Ramos (cell line): Measurements from ENCODE around the gene WSCD2.

Experiments
- in situ Hi-C: fragments of 300-500 bp; cut with MboI; formaldehyde crosslinking; loops from one replicate; pipeline ENCODE4 v1.14.3; 2022; ENCODE audit warnings: low sequenced_read_pairs; ENCODE audit not compliant: unreplicated experiment

Gene WSCD2

DNA sequence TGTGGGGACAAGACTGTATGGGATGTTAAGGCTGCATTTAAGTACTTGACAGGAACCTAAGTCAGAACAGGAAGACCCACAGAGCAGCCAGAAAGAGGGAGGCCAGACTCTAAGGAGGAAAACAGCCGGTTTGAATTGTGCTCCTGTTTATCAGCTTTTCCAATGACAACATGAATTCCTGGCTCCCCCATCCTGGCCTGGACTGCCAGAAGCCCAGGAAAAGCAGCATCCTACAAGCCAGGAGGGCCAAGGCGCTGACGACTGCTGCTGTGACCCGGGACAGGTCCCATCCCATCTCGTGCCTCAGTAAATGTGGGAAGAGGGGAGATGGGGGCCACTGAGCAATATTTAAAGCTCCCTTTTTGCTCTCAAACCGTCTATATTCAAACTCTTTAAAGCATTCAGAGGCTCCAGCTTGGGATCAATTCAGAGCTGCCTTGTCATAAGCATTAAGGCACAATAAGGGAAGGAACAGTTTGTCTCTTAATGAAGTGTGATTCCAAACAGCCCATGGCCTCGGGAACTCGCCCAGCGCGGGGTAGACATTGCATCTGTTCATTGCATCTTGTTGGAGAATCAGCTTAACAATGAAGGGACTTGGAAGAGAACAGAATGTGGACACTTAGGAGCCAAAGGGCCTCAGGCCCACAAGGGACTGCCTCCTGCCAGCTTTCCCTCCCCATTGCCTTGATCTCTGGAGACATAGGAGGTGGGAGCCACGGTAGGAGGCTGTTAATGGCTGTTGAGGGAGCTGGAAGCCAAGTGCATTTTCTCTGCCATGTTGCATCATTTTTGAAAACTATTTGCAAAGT lies 160.5 kb downstream of the WSCD2 start:
- in situ Hi-C loops, result no loop called here

DNA sequence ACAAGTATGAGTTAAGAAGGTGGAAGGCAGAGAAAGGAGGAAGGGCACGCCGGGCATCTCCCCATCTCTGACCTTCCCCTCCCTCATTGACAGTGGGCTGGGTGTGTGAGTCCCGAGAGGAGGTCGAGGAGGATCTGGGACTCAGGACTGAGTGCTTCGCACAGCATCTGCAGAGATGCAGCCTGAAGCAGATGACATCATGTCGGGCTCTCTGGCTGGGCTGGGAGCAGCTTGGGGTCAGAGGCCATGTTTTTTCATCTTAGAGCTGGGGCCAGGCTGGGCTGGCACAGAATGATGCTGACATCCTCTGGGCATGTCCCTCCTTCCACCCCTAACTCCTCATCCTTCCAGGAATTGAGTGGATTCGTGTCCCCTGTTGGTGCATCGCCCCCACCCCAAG lies 166.6 kb downstream of the WSCD2 start:
- in situ Hi-C loops, result no loop called here

DNA sequence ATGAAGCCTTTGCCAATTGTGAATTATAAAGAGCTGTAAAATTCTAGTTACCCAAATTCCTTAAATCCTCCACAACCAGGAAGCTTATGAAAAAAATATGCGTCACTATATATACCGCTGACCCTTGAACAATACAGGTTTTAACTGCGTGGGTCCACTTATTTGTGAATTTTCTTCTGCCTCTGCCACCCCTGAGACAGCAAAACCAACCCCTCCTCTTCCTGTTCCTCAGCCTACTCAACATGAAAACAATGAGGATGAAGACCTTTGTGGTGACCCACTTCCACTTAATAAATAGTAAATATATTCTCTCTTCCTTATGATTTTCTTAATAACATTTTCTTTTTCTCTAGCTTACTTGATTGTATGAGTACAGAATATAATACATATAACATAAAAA lies 167.9 kb downstream of the WSCD2 start:
- in situ Hi-C loops, result no loop called here

DNA sequence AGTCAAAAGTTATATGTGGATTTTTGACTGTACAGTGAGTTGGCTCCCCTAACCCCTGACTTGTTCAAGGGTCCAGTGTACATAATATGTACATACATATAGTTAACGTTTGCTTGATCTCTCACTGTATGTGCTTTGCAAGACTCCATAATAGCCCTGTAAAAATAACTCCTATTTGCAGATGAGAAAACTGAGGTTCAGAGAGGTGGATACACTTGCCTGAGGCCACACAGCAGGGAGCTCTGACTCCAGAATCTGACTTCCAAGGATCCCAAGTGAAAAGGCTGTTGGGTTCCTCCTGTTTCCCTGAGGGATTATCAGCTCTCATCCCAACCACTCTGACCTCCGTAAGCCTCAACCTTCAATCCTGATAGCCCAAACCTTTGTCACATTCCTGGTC lies 168.3 kb downstream of the WSCD2 start:
- in situ Hi-C loops, result no loop called here

DNA sequence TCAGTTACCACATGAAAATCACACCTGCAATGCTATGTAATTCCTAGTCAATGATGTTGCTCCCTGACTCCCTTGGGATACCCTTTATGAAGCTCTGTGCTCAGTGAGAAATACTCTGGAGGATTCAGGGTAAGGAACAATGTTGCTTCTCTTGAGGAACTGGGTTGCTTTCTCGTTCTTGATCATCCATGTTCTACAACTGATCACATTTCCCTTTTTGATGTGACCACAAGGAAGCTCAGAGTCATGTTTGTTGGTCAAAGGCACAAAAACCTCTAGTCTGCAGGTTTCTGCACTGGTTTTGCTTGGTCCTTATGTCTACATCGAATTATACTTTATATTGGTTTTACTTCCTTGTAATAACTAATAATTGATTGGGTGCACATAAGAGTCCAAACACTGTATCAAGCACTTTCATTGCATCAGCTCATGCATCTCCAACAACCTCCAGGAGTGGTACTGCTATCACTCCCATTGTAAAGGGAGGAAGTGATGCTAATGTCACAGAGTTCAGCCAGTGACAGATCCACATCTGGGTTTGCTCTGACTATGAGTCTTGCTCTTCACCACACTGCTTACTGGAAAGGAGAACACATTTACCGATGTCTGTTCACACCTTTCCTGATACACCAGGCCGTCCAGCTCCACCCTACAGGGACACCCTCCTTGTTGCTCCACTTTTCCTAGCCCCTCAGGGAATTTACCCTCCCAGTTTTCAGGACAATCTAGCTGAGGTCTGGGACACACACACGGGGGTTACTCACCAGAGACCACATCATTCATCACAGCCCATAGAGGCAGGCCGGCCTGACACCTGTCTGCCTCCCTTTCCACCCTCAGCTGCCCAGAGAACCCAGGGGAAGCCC lies 169.0 kb downstream of the WSCD2 start:
- in situ Hi-C loops, result no loop called here

DNA sequence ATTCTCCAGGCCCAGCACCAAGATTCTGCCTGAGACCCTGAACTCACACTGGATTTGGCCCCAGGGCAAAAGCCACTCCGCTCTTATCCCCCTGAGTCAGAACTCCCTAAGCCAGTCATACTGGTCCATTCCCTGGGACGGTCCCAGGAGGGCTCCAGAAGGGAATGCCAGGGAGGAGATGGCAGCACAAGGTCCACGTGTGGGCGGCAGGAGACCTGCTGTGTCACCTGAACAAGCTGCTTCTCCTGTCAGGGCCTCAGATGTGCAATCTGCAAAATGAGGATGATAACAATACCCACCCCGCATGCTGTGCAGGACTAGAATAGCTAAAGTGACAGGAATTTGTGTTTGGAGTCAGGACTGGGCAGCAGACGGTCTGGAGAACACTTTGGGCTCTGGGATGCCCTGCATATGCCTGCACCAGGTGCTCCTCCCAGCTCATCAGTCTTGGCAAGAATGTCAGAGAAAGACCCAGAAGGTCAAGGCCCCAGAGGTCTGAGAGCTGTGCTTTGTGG lies 169.7 kb downstream of the WSCD2 start:
- in situ Hi-C loops, result no loop called here

DNA sequence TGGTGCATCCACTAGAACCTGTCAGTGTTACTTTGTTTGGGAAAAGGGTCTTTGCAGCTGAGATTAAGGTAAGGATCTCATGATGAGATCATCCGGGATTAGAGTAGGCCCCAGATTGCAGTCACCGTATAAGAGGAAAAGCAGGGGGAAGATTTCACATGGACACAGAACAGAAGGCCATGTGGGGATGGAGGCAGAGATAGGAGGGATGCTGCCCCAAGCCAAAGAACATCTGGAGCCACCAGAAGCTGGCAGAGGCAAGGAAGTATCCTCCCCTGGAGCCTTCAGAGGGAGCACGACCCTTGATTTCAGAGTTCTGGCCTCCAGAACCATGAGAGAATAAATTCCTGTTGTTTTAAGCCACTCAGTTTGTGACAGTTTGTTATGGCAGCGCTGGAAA lies 170.4 kb downstream of the WSCD2 start:
- in situ Hi-C loops, result no loop called here
